Neural progenitor cell (in vitro differentiated cells): ENCODE results near the gene GDI1. TPM values are rescaled to one million over a fixed set of nuclear protein-coding genes. Genes with fewer than 3 reads are reported as not detected.

ENCODE experiments used
- DNase-seq: peaks from one replicate; pipeline ENCODE4 v3.0.0-alpha.2; 2016; ENCODE audit warnings: low spot score
- H2AFZ ChIP-seq: fragments of 200-600 bp; sonication (generic); replicated peaks from 2 replicates; pipeline ENCODE4 v1.6.1; 2016; ENCODE audit warnings: antibody characterized with exemption
- H3F3A ChIP-seq: fragments of 200-600 bp; sonication (generic); 2 replicates; pipeline ENCODE4 v1.6.1; 2016; ENCODE audit warnings: antibody characterized with exemption, low read depth
- H3K27ac ChIP-seq: fragments of 200-600 bp; sonication (generic); 2 replicates; pipeline ENCODE4 v1.5.1; 2016; ENCODE audit warnings: mild to moderate bottlenecking
- H3K27me3 ChIP-seq: fragments of 200-600 bp; sonication (generic); 2 replicates; pipeline ENCODE4 v1.6.1; 2016; ENCODE audit warnings: mild to moderate bottlenecking, moderate library complexity
- H3K36me3 ChIP-seq: fragments of 200-600 bp; sonication (generic); 2 replicates; pipeline ENCODE4 v1.5.1; 2016
- H3K4me1 ChIP-seq: fragments of 200-600 bp; sonication (generic); 2 replicates; pipeline ENCODE4 v1.6.1; 2016; ENCODE audit warnings: mixed run types
- H3K4me2 ChIP-seq: fragments of 200-600 bp; sonication (generic); 2 replicates; pipeline ENCODE4 v1.6.1; 2016
- H3K4me3 ChIP-seq: fragments of 200-600 bp; sonication (generic); 2 replicates; pipeline ENCODE4 v1.5.1; 2016
- H3K79me2 ChIP-seq: fragments of 200-600 bp; sonication (generic); 2 replicates; pipeline ENCODE4 v1.6.1; 2016; ENCODE audit warnings: low read depth
- H3K9ac ChIP-seq: fragments of 200-600 bp; sonication (generic); 2 replicates; pipeline ENCODE4 v1.6.1; 2016
- H3K9me3 ChIP-seq: fragments of 200-600 bp; sonication (generic); 2 replicates; pipeline ENCODE4 v1.5.1; 2016; ENCODE audit warnings: low read depth
- H4K20me1 ChIP-seq: fragments of 200-600 bp; sonication (generic); 2 replicates; pipeline ENCODE4 v1.6.1; 2016; ENCODE audit warnings: low read depth
- H3K27ac Mint-ChIP-seq: 3 replicates; pipeline ENCODE4 v1.8.0; 2021; ENCODE audit warnings: mixed read lengths
- H3K27me3 Mint-ChIP-seq: 2 replicates; pipeline ENCODE4 v1.8.0; 2022; ENCODE audit warnings: low read depth, mild to moderate bottlenecking, inconsistent platforms, moderate library complexity, mixed read lengths; ENCODE audit not compliant: insufficient read depth
- H3K36me3 Mint-ChIP-seq: 3 replicates; pipeline ENCODE4 v1.8.0; 2021; ENCODE audit warnings: mixed read lengths
- H3K4me1 Mint-ChIP-seq: 3 replicates; pipeline ENCODE4 v1.8.0; 2021; ENCODE audit warnings: mixed read lengths
- H3K4me3 Mint-ChIP-seq: 3 replicates; pipeline ENCODE4 v1.8.0; 2021; ENCODE audit warnings: mild to moderate bottlenecking, moderate library complexity, mixed read lengths
- H3K9me3 Mint-ChIP-seq: 3 replicates; pipeline ENCODE4 v1.8.0; 2020; ENCODE audit warnings: mixed read lengths
- EZH2 ChIP-seq: fragments of 200-600 bp; sonication (generic); IDR thresholded peaks from 2 replicates; pipeline ENCODE4 v1.6.1; 2017; ENCODE audit warnings: antibody characterized with exemption, mild to moderate bottlenecking, moderate library complexity
- EZH2phosphoT487 ChIP-seq: fragments of 200-600 bp; sonication (generic); IDR thresholded peaks from 2 replicates; pipeline ENCODE4 v1.6.1; 2017; ENCODE audit warnings: antibody characterized with exemption
- total RNA-seq: library from RNA; depleted of rRNA; stranded (reverse); fragments of >200 nt; gene quantifications from 2 replicates; pipeline ENCODE4 v1.2.3, GENCODE V29; 2015; ENCODE audit warnings: low replicate concordance
- TF ChIP-seq, protein P1 (sequence below): fragments of 200-600 bp; sonication (generic); IDR thresholded peaks from 2 replicates; pipeline ENCODE4 v1.5.1; 2017; ENCODE audit warnings: antibody characterized with exemption, mild to moderate bottlenecking

GDI1 gene
- total RNA-seq, 1 donor from 2014 or later: 119 TPM

DNA sequence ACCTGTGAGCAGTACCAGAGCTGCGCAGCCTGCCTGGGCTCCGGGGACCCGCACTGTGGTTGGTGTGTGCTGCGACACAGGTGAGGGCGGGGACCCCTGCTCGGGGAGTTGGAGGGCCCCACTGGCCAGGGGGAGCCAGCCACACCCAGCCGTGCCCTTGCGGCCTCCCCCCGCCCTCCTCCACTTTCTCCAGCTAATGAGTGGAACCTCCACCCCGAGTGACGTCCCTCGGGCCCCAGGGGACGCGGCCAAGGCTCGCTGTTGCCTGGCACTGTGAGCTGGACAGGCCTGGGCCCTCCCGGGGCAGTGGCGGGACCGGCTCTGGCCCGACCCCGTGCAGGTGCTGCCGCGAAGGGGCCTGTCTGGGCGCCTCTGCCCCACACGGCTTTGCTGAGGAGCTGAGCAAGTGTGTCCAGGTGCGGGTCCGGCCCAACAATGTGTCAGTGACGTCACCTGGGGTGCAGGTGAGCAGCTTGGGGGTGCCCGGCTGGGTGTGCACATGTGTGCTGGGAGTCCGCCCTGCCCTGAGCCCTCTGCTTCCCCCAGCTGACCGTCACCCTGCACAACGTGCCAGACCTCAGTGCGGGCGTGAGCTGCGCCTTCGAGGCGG, 26.8 kb downstream of the GDI1 start:
- no peak overlapping the region for H3K4me3 ChIP-seq
- H2AFZ ChIP-seq: no peak overlapping the region
- H3F3A ChIP-seq: no peaks in the 10 kb centered on the region
- Mint-ChIP-seq H3K27me3 (peaks cover 7% of the 10 kb centered on the region), H3K36me3 (peaks cover 7% of the 10 kb centered on the region), H3K4me1 (no peaks in the 10 kb centered on the region), H3K4me3 (no peak overlapping the region), H3K9me3 (peaks cover 13% of the 10 kb centered on the region), H3K27ac (no peak overlapping the region)
- H4K20me1 ChIP-seq: peaks cover 10% of the 10 kb centered on the region
- TF ChIP-seq EZH2: no peak
- TF ChIP-seq EZH2phosphoT487: no peak
- TF ChIP-seq, protein P1, sequence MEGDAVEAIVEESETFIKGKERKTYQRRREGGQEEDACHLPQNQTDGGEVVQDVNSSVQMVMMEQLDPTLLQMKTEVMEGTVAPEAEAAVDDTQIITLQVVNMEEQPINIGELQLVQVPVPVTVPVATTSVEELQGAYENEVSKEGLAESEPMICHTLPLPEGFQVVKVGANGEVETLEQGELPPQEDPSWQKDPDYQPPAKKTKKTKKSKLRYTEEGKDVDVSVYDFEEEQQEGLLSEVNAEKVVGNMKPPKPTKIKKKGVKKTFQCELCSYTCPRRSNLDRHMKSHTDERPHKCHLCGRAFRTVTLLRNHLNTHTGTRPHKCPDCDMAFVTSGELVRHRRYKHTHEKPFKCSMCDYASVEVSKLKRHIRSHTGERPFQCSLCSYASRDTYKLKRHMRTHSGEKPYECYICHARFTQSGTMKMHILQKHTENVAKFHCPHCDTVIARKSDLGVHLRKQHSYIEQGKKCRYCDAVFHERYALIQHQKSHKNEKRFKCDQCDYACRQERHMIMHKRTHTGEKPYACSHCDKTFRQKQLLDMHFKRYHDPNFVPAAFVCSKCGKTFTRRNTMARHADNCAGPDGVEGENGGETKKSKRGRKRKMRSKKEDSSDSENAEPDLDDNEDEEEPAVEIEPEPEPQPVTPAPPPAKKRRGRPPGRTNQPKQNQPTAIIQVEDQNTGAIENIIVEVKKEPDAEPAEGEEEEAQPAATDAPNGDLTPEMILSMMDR: no peak
- DNase-seq: no peak
- peaks cover 6% of the 10 kb centered on the region for H3K4me1 ChIP-seq
- no peak overlapping the region for H3K9ac ChIP-seq
- no peaks in the 10 kb centered on the region for H3K9me3 ChIP-seq
- no peaks in the 10 kb centered on the region for H3K27me3 ChIP-seq
- no peak overlapping the region for H3K4me2 ChIP-seq
- H3K36me3 ChIP-seq: no peaks in the 10 kb centered on the region
- H3K79me2 ChIP-seq: peaks cover 7% of the 10 kb centered on the region
- no peak overlapping the region for H3K27ac ChIP-seq

DNA sequence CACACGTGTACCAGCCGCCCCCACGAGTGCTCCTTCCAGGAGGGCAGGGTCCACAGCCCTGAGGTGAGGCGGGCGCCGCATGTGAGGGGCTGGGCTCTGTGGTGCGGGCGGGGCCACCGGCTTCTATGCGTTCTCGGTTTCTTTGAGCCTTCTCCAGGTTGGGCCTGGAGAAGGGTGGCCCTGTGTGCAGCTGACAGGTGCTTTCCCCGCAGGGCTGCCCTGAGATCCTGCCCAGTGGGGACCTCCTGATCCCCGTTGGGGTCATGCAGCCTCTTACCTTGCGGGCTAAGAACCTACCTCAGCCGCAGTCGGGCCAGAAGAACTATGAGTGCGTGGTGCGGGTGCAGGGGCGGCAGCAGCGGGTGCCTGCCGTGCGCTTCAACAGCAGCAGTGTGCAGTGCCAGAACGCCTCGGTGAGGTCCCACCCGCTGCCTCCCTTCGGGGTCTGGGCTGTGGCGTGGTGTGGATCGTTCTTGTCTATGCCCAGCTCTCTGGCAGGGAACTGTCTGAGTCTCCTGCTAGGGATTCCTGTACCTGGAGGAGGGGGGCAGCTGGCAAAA, 27.9 kb downstream of the GDI1 start:
- Histone ChIP-seq H3K27me3 (no peaks in the 10 kb centered on the region), H3K4me1 (no peaks in the 10 kb centered on the region), H3K9ac (no peak overlapping the region), H3K4me2 (no peak overlapping the region), H3F3A (no peaks in the 10 kb centered on the region), H3K27ac (no peak overlapping the region), H3K79me2 (no peaks in the 10 kb centered on the region), H3K36me3 (no peaks in the 10 kb centered on the region), H2AFZ (no peak overlapping the region), H4K20me1 (peaks cover 2% of the 10 kb centered on the region), H3K4me3 (no peak overlapping the region), H3K9me3 (no peaks in the 10 kb centered on the region)
- H3K4me3 Mint-ChIP-seq: no peak overlapping the region
- H3K4me1 Mint-ChIP-seq: no peaks in the 10 kb centered on the region
- peaks cover 17% of the 10 kb centered on the region for H3K9me3 Mint-ChIP-seq
- peaks cover 7% of the 10 kb centered on the region for H3K27me3 Mint-ChIP-seq
- no peak overlapping the region for H3K27ac Mint-ChIP-seq
- H3K36me3 Mint-ChIP-seq: peaks cover 8% of the 10 kb centered on the region
- TF ChIP-seq EZH2phosphoT487 (no peak), EZH2 (no peak)
- TF ChIP-seq, protein P1: no peak
- no peak for DNase-seq

GRCh38 chrX:154465601-154466000, 28.6 kb downstream of the GDI1 start:
- peaks cover 8% of the 10 kb centered on the region for H3K36me3 Mint-ChIP-seq
- Histone ChIP-seq H3K4me2 (no peak overlapping the region), H3K27ac (no peak overlapping the region), H3K9ac (no peak overlapping the region), H3F3A (no peaks in the 10 kb centered on the region), H3K9me3 (no peaks in the 10 kb centered on the region), H2AFZ (no peak overlapping the region), H3K79me2 (no peaks in the 10 kb centered on the region), H3K4me3 (no peak overlapping the region), H3K27me3 (no peaks in the 10 kb centered on the region), H4K20me1 (no peaks in the 10 kb centered on the region), H3K36me3 (no peaks in the 10 kb centered on the region), H3K4me1 (no peaks in the 10 kb centered on the region)
- no peak overlapping the region for H3K27ac Mint-ChIP-seq
- DNase-seq: no peak
- TF ChIP-seq EZH2phosphoT487 (no peak), EZH2 (no peak)
- TF ChIP-seq, protein P1: no peak
- H3K4me1 Mint-ChIP-seq: no peaks in the 10 kb centered on the region
- H3K27me3 Mint-ChIP-seq: peaks cover 7% of the 10 kb centered on the region
- peaks cover 15% of the 10 kb centered on the region for H3K9me3 Mint-ChIP-seq
- H3K4me3 Mint-ChIP-seq: no peak overlapping the region
